Measurements from ENCODE around the gene PPM1E. TPM values are rescaled to one million over a fixed set of nuclear protein-coding genes. Genes with fewer than 3 reads are reported as not detected.

Gene PPM1E
- total and polyA plus RNA-seq, 2 of the 8 experiments (the other 6 are each of a cell fraction or from before 2014, with no cell fraction given) = 5.0 to 10.4 TPM

- TF ChIP-seq CTCF (IDR thresholded peaks at IDR 0.05; ENCODE audit: control extremely low read depth in 1 of 3, insufficient read depth in 1 of 3, low read depth in 1 of 3, low read length in 3 of 3) (no peak), TAF1 (IDR thresholded peaks at IDR 0.05; ENCODE audit: low read depth, low read length) (no peak), PHF8 (conservative IDR thresholded peaks at IDR 0.05; ENCODE audit: low read depth, low read length) (no peak)
Observed at GRCh38 chr17:58837699-58838098, 82.0 kb downstream of the PPM1E start (continued).

All from H1 (cell line).